HepG2 (cell line): Measurements from ENCODE around the gene NCOA3. TPM values are rescaled to one million over a fixed set of nuclear protein-coding genes. Genes with fewer than 3 reads are reported as not detected.

Experiments
- ATAC-seq: fragments of 200-7000 bp; cut with Tn5 transposase; 3 replicates; pipeline ENCODE4 v1.9.1; 2020; ENCODE audit warnings: mild to moderate bottlenecking, moderate library complexity
- BruUV-seq: library from RNA; stranded (reverse); fragments of 400-500 nt; replicated peaks from 2 replicates; lab custom pipeline; 2021; lab: Mats Ljungman, UMichigan
- CTCF ChIA-PET: fragments of 300-600 bp; formaldehyde crosslinking; extraction: SDS; loops from one replicate; lab custom pipeline; 2021; ENCODE audit warnings: low total read pairs, inconsistent platforms, low intra/inter-chr PET ratio; lab: Yijun Ruan, JAX
- POLR2A ChIA-PET: fragments of 350-600 bp; sonication (Branson Sonifier 250); formaldehyde crosslinking; loops from one replicate; lab custom pipeline; 2020; ENCODE audit warnings: antibody characterized with exemption, inconsistent platforms; lab: Yijun Ruan, JAX
- DNase-seq: peaks from one replicate; pipeline ENCODE4 v3.0.0-alpha.2; 2015; ENCODE audit warnings: low spot score
- FAIRE-seq: peaks from 3 replicates; lab custom pipeline; 2011; peaks lifted over from hg19 to GRCh38; lab: Jason Lieb, UNC
- H2AFZ ChIP-seq: one replicate; pipeline ENCODE4 v1.6.1; 2011; ENCODE audit warnings: low read length, inconsistent platforms
- H3K27ac ChIP-seq: fragments of 300-600 bp; 3 replicates; pipeline ENCODE4 v1.8.0; 2011; ENCODE audit warnings: mixed run types, mild to moderate bottlenecking, mixed read lengths, low read length, inconsistent platforms; ENCODE audit not compliant: insufficient read depth; ENCODE audit errors: extremely low read length
- H3K27me3 ChIP-seq, 2 experiments: fragments of 200-600 bp in 1 of 2; 2 replicates in 1 of 2; 3 replicates in 1 of 2; pipeline versions ENCODE4 v1.6.0 to v1.8.0; 2011; ENCODE audit warnings: low read length in 2 of 2, mild to moderate bottlenecking in 2 of 2, moderate library complexity in 2 of 2, inconsistent platforms in 1 of 2; ENCODE audit not compliant: insufficient read depth in 2 of 2, control insufficient read depth in 1 of 2
- H3K36me3 ChIP-seq, 2 experiments: fragments of 200-600 bp in 1 of 2; replicated peaks in 1 of 2; 2 replicates in 1 of 2; 3 replicates in 1 of 2; pipeline versions ENCODE4 v1.5.1 to v1.8.0; 2011; ENCODE audit warnings: low read length in 2 of 2, inconsistent platforms in 1 of 2; ENCODE audit not compliant: insufficient read depth in 2 of 2, control insufficient read depth in 1 of 2
- H3K4me1 ChIP-seq: 2 replicates; pipeline ENCODE4 v1.5.1; 2012; ENCODE audit warnings: low read length, inconsistent platforms; ENCODE audit not compliant: insufficient read depth
- H3K4me2 ChIP-seq: 2 replicates; pipeline ENCODE4 v1.6.0; 2011; ENCODE audit warnings: low read depth, low read length, inconsistent platforms
- H3K4me3 ChIP-seq, 3 experiments: fragments of 200-600 bp in 1 of 3; sonication (generic), shearing (Covaris generic) in 1 of 3; replicated peaks in 1 of 3; 2 replicates each; pipeline ENCODE4 v1.5.1; 2011 to 2016; ENCODE audit warnings: low read length in 3 of 3, inconsistent platforms in 2 of 3, low read depth in 2 of 3, mild to moderate bottlenecking in 2 of 3, control low read depth in 1 of 3, mixed read lengths in 1 of 3; ENCODE audit not compliant: insufficient read depth in 1 of 3
- H3K79me2 ChIP-seq: one replicate; pipeline ENCODE4 v1.6.1; 2011; ENCODE audit warnings: low read length, inconsistent platforms; ENCODE audit not compliant: insufficient read depth
- H3K9ac ChIP-seq: 2 replicates; pipeline ENCODE4 v1.6.0; 2011; ENCODE audit warnings: mild to moderate bottlenecking, low read depth, low read length, inconsistent platforms; ENCODE audit not compliant: insufficient read depth
- H3K9me3 ChIP-seq: 2 replicates; pipeline ENCODE4 v1.5.1; 2012; ENCODE audit warnings: mild to moderate bottlenecking, low read length
- H4K20me1 ChIP-seq: 2 replicates; pipeline ENCODE4 v1.6.0; 2011; ENCODE audit warnings: inconsistent platforms, mild to moderate bottlenecking, low read length, moderate library complexity; ENCODE audit not compliant: insufficient read depth
- ESRRA ChIP-seq: sonication (generic); formaldehyde crosslinking; IDR thresholded peaks from 2 replicates; pipeline ENCODE4 v1.5.1; 2020; ENCODE audit warnings: mild to moderate bottlenecking, low read depth, missing genetic modification reagents
- HNRNPK ChIP-seq: fragments of 200-400 bp; formaldehyde crosslinking; IDR thresholded peaks from 2 replicates; pipeline ENCODE4 v1.6.1; 2018; ENCODE audit warnings: low read length, low read depth, moderate library complexity, mild to moderate bottlenecking; ENCODE audit not compliant: poor library complexity, severe bottlenecking
- SNRNP70 ChIP-seq: fragments of 200-400 bp; formaldehyde crosslinking; IDR thresholded peaks from 2 replicates; pipeline ENCODE4 v1.6.1; 2017; ENCODE audit warnings: mild to moderate bottlenecking, low read depth, low read length, moderate library complexity
- THAP7 ChIP-seq: sonication (generic); formaldehyde crosslinking; IDR thresholded peaks from 2 replicates; pipeline ENCODE4 v1.8.1; 2023; ENCODE audit warnings: mild to moderate bottlenecking, missing genetic modification reagents
- ZNF292 ChIP-seq: sonication (generic); formaldehyde crosslinking; IDR thresholded peaks from 2 replicates; pipeline ENCODE4 v1.8.1; 2022; ENCODE audit warnings: mild to moderate bottlenecking, low read depth, missing genetic modification reagents, borderline replicate concordance
- ZNF749 ChIP-seq: sonication (generic); formaldehyde crosslinking; IDR thresholded peaks from 2 replicates; pipeline ENCODE4 v1.8.0; 2022; ENCODE audit warnings: mild to moderate bottlenecking, missing genetic modification reagents, moderate library complexity, borderline replicate concordance
- ZNF790 ChIP-seq: sonication (generic); formaldehyde crosslinking; IDR thresholded peaks from 2 replicates; pipeline ENCODE4 v1.8.0; 2022; ENCODE audit warnings: missing genetic modification reagents, mild to moderate bottlenecking, borderline replicate concordance
- WGBS: methylation state at CpG from one replicate; pipeline ENCODE4 v1.1.6; 2017; ENCODE audit warnings: low lambda C conversion rate; 5-methylcytosine and 5-hydroxymethylcytosine counted together
- in situ Hi-C: cut with HindIII; loops from 2 replicates; pipeline ENCODE4 v1.10.0; 2017; ENCODE audit warnings: low pct_unique_long_range_greater_than_20kb; ENCODE audit not compliant: extremely low pct_ligation_motif_present
- intact Hi-C: fragments of 100-400 bp; cut with micrococcal nuclease; formaldehyde crosslinking; loops from one replicate; pipeline ENCODE4 v1.10.0; 2022; ENCODE audit not compliant: unreplicated experiment
- polyA plus RNA-seq, 8 experiments: library from polyadenylated mRNA; depleted of rRNA in 3 of 8; stranded (reverse) in 7 of 8; unstranded in 1 of 8; fragments of >200 nt; fragmentation: Illumina TruSeq in 4 of 8; extraction: Trizol in 4 of 8; gene quantifications; 2 replicates each; pipeline versions ENCODE4 v1.2.1 to v1.2.3, GENCODE V29; 2011 to 2016; ENCODE audit warnings: low read depth in 4 of 8, missing spikeins in 1 of 8, mixed read lengths in 1 of 8; ENCODE audit not compliant: insufficient read depth in 1 of 8
- total RNA-seq, 5 experiments: library from RNA; depleted of rRNA; stranded (reverse); fragments of >200 nt; fragmentation: Illumina TruSeq; extraction: Trizol; gene quantifications; 2 replicates each; pipeline ENCODE4 v1.2.3, GENCODE V29; 2016; ENCODE audit warnings: low read depth in 1 of 5
- TF ChIP-seq, protein P1 (sequence below): sonication (generic); formaldehyde crosslinking; IDR thresholded peaks from 2 replicates; pipeline ENCODE4 v1.8.0; 2022; ENCODE audit warnings: mild to moderate bottlenecking, missing genetic modification reagents, borderline replicate concordance
- TF ChIP-seq, protein P2 (sequence below): IDR thresholded peaks from 2 replicates; pipeline ENCODE4 v1.4.0; 2020; ENCODE audit warnings: mild to moderate bottlenecking, missing genetic modification reagents

NCOA3 gene
- total and polyA plus RNA-seq, 2 of the 13 experiments (the other 11 are each of a cell fraction or from before 2014, with no cell fraction given), result 35.0 to 56.8 TPM

DNA sequence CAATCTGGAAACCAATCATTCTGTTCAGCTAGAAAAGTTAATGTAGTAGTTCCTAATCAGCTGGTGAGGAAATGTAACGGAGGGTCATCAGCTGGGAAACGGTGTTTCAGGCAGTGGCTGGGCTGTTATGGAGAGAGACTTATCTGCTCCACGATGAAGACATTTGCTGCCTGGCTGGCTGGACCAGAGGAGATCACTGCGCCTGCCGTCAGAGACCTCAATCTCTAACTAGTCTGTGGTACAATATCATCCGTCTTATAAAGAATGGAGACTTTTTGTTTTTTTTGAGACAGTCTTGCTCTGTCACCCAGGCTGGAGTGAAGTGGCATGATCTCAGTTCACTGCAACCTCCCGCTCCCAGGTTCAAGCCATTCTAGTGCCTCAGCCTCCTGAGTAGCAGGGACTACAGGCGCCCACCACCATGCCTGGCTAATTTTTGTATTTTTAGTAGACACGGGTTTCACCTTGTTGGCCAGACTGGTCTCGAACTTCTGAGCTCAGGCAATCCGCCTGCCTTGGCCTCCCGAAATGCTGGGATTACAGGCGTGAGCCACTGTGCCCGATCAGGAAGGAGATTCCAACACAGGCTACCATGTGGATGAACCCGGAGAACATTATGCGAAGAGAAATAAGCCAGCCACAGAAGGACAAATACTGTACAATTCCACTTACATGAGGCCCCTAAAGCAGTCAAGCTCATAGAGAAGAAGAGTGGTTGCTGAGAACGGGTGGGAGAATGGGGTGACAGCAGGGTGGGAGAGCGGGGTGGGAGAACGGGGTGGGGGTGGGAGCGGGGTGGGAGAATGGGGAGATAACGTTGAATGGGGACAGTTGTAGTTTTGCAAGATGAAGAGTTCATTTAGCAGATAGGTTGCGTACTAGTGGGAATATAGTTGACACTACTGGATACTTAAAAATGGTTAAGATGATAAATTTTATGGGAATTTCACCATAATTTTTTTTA lies 168.5 kb downstream of the NCOA3 start:
- no peaks in the 10 kb centered on the region for H4K20me1 ChIP-seq
- no peak overlapping the region for H3K27ac ChIP-seq
- no peak overlapping the region for H3K9ac ChIP-seq
- no TSS peak for BruUV-seq
- H3K4me1 ChIP-seq, result peaks cover 13% of the 10 kb centered on the region
- no peaks in the 10 kb centered on the region for H3K27me3 ChIP-seq
- DNase-seq, result no peak
- H3K4me2 ChIP-seq, result no peak overlapping the region
- H3K4me3 ChIP-seq, result no peak overlapping the region
- TF ChIP-seq HNRNPK (peak; percentile 89), THAP7 (CRISPR knock-in tag) (no peak)
- TF ChIP-seq, all 625 proteins: peak for 1
- intact Hi-C loops, result no loop called here
- in situ Hi-C loops, result no loop called here
- ATAC-seq (no peak), FAIRE-seq (no peak)
- Histone ChIP-seq H3K36me3 (0 out of 5 replicates have a peak, but pooled peaks cover 0 to 2% of the 10 kb centered on the region in 2 experiments), H3K9me3 (no peaks in the 10 kb centered on the region), H3K79me2 (no peaks in the 10 kb centered on the region), H2AFZ (no peak overlapping the region)
- WGBS, result 91% methylated on average over 22 of the region's 22 CpGs
- POLR2A ChIA-PET, result no interaction called here
- CTCF ChIA-PET, result no interaction called here

- Histone ChIP-seq H3K9ac (no peak overlapping the region), H4K20me1 (no peaks in the 10 kb centered on the region), H3K36me3 (0 out of 5 replicates have a peak, but pooled peaks cover 0 to 2% of the 10 kb centered on the region in 2 experiments), H3K9me3 (no peaks in the 10 kb centered on the region), H3K27ac (no peak overlapping the region), H3K4me3 (no peak overlapping the region), H3K4me1 (peaks cover 20% of the 10 kb centered on the region), H3K27me3 (no peaks in the 10 kb centered on the region), H2AFZ (no peak overlapping the region), H3K4me2 (no peak overlapping the region), H3K79me2 (no peaks in the 10 kb centered on the region)
- ChIA-PET POLR2A (no interaction called here), CTCF (no interaction called here)
- BruUV-seq, result no TSS peak
- 96% methylated on average over 10 of the region's 10 CpGs for WGBS
- ATAC-seq, result no peak
- TF ChIP-seq ZNF749 (CRISPR knock-in tag), result no peak
- TF ChIP-seq, protein P1, sequence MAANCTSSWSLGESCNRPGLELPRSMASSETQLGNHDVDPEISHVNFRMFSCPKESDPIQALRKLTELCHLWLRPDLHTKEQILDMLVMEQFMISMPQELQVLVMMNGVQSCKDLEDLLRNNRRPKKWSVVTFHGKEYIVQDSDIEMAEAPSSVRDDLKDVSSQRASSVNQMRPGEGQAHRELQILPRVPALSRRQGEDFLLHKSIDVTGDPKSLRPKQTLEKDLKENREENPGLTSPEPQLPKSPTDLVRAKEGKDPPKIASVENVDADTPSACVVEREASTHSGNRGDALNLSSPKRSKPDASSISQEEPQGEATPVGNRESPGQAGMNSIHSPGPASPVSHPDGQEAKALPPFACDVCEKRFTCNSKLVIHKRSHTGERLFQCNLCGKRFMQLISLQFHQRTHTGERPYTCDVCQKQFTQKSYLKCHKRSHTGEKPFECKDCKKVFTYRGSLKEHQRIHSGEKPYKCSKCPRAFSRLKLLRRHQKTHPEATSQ (CRISPR knock-in tag), result no peak
- TF ChIP-seq ZNF292 (CRISPR knock-in tag), result no peak
- TF ChIP-seq, protein P2, sequence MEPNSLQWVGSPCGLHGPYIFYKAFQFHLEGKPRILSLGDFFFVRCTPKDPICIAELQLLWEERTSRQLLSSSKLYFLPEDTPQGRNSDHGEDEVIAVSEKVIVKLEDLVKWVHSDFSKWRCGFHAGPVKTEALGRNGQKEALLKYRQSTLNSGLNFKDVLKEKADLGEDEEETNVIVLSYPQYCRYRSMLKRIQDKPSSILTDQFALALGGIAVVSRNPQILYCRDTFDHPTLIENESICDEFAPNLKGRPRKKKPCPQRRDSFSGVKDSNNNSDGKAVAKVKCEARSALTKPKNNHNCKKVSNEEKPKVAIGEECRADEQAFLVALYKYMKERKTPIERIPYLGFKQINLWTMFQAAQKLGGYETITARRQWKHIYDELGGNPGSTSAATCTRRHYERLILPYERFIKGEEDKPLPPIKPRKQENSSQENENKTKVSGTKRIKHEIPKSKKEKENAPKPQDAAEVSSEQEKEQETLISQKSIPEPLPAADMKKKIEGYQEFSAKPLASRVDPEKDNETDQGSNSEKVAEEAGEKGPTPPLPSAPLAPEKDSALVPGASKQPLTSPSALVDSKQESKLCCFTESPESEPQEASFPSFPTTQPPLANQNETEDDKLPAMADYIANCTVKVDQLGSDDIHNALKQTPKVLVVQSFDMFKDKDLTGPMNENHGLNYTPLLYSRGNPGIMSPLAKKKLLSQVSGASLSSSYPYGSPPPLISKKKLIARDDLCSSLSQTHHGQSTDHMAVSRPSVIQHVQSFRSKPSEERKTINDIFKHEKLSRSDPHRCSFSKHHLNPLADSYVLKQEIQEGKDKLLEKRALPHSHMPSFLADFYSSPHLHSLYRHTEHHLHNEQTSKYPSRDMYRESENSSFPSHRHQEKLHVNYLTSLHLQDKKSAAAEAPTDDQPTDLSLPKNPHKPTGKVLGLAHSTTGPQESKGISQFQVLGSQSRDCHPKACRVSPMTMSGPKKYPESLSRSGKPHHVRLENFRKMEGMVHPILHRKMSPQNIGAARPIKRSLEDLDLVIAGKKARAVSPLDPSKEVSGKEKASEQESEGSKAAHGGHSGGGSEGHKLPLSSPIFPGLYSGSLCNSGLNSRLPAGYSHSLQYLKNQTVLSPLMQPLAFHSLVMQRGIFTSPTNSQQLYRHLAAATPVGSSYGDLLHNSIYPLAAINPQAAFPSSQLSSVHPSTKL (CRISPR knock-in tag), result no peak
- TF ChIP-seq SNRNP70, result no peak
- no peak for TF ChIP-seq ESRRA (CRISPR knock-in tag)
- no peak for TF ChIP-seq ZNF790 (CRISPR knock-in tag)
- in situ Hi-C loops, result no loop called here
- intact Hi-C loops, result no loop called here
- FAIRE-seq, result no peak
- DNase-seq, result no peak
Observed at GRCh38 chr20:47670913-47671312, 169.2 kb downstream of the NCOA3 start.
